ENCODE measurements around the gene DPH3.
A peak's percentile ranks its signal among the peaks of the same experiment; 100 is the strongest.

The DPH3 gene

GRCh38 chr3:16233806-16234205 is 30.9 kb downstream of the DPH3 start:
- DNase-seq (ENCODE audit: low read depth): no peak

GRCh38 chr3:16231983-16232382 is 32.8 kb downstream of the DPH3 start:
- no peak for DNase-seq (ENCODE audit: low read depth)

- DNase-seq (ENCODE audit: low read depth): no peak
These were observed 35.1 kb downstream of the DPH3 start for GRCh38 chr3:16229681-16230080.

GRCh38 chr3:16227566-16227965 is 37.2 kb downstream of the DPH3 start:
- no peak for DNase-seq (ENCODE audit: low read depth)

- DNase-seq (ENCODE audit: low read depth): no peak
These were observed 40.4 kb downstream of the DPH3 start for GRCh38 chr3:16224325-16224724.

GRCh38 chr3:16222547-16222946 is 42.2 kb downstream of the DPH3 start:
- no peak for DNase-seq (ENCODE audit: low read depth)

- DNase-seq (ENCODE audit: low read depth): no peak
These were observed 42.8 kb downstream of the DPH3 start for GRCh38 chr3:16221990-16222389.

GRCh38 chr3:16219777-16220176 is 45.0 kb downstream of the DPH3 start:
- DNase-seq (ENCODE audit: low read depth): no peak

GRCh38 chr3:16216373-16216935 is 48.3 kb downstream of the DPH3 start:
- DNase-seq (ENCODE audit: low read depth): no peak

- no peak for DNase-seq (ENCODE audit: low read depth)
These were observed 50.4 kb downstream of the DPH3 start for GRCh38 chr3:16214366-16214765.

GRCh38 chr3:16211176-16211904 is 53.4 kb downstream of the DPH3 start:
- DNase-seq (ENCODE audit: low read depth): peak; percentile 15

Data from ELR (cell line).